GM19395 (cell line): ENCODE data around the gene UBE3D.
A peak's percentile ranks its signal among the peaks of the same experiment; 100 is the strongest.
"Not testable (repeated sequence)": the region's sequence is repeated elsewhere in the genome, so short reads cannot be mapped to it uniquely, and the experiment has no call there.

Experiments used
- ATAC-seq: cut with Tn5 transposase; IDR thresholded peaks from one replicate; pipeline ENCODE4 v1.9.1; 2021; ENCODE audit warnings: mild to moderate bottlenecking, moderate library complexity; ENCODE audit not compliant: unreplicated experiment

Gene UBE3D

DNA sequence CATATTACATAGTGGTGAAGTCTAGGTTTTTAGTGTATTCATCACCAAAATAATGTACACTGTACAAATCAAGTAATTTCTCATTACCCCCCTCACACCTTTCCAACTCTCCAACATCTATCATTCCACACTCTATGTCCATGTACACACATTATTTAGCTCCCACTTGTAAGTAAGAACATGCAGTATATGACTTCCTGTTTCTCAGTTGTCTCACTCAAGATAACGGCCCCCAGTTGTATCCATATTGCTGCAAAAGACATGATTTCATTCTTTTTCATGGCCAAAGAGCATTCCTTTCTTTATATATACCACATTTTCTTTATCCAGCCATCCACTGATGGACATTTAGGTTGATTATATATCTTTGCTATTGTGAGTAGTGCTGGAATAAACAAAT lies 86.0 kb downstream of the UBE3D start:
- no peak for ATAC-seq

DNA sequence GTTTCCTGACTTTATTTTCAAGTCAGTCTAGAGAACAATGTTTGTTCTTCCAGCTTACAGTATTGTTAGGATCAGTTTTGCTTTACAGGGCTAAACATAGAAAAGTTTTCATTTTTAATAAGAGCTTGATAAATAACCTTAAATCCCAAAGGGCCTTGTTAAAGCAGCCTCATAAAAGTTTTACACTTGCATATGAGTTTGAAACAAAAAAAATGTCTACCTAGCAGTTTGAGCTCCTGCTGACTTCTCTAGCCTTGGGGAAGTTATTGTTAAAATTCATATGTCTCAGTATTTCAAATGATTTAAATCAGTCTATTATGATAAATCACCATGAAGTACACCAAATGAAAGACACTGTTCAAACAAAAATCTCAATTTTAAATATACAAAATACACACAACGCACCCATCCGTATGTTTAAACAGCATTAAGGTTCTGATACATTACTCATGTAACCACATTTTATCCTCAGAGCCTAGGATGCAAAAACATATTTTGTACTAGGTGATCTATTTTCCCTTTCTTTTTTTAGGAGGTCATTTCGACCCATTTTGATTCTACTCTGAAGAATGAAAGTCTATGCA lies 87.2 kb downstream of the UBE3D start:
- ATAC-seq: no peak

DNA sequence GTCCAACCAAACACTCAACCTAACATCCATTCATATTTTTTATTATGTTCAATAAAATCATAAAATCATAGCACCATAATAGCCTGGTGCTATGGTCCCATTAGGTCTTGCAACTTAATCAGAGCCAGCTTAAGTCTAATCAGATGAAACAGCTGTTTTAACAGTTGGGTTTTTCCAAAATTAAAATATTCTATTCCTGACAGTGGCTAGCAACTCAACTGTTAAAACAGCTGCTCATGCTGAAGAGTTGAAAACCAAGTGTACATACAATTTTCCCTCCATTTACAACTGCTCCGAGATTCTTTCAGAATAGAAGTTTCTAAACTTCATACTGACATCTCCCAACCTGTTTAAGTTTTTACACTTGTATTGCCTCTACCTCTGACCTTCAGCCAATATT lies 89.5 kb downstream of the UBE3D start:
- ATAC-seq: no peak

DNA sequence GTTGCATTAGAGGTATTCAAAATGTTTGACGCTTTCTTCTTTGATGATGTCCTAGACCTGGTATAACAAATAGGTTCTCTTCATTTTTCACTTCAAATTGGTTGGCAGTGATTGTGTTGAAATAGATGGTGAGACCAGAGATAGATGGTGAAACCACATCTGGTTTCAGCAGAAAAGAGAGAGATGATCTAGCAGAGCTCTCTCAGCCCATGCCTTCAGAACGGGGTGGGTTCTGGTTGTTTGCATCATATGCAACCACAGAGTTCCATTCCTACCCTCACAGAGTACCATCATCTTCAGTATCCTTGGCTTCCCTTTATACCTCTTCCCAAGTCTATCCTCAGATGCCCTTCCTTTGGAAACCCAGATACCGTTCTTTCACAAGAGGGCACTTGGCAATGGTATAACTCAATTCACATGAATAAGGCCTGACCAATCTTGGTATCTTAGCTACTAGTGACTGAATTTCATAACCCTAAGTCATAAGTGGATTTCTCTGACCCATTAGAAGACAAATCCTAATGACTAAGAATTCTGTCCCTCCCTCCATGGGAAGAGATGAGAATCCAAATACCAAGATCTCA lies 93.7 kb downstream of the UBE3D start:
- no peak for ATAC-seq

DNA sequence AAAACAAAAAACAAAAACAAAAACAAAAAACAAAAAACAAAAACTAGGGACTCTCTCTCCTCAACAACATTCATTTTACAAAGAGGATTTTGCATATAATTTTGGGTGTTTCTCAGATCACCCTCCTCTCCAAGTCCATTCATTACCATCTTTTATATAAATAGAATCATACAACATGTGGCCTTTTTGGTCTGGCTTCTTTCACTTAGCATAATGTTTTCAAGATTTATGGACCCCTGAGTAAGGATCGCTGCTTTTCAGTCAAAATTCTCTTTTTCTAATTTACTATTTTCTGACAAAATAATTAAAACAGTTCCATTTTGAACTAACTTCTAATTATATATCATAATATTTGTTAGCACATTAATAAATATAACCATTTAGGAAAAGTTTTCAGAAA lies 94.8 kb downstream of the UBE3D start:
- no peak for ATAC-seq

DNA sequence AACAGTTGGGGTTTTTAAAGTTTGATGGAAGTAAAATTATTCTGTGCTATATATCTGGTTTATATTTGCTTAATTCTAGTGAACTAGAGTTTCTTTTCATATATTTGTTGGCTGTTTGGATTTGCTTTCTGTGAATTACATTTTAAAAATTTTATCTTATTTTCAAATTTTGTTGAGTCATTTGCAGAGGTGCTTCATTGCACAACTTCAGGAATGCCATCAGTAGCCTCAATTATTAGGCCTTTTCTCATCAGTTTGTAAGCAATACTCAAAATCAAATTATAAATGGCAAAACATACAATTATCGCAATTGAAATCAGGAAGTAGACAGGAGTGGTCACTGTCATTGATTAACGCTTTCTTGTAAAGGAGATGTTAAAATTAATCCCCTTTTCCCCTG lies 96.9 kb downstream of the UBE3D start:
- no peak for ATAC-seq

DNA sequence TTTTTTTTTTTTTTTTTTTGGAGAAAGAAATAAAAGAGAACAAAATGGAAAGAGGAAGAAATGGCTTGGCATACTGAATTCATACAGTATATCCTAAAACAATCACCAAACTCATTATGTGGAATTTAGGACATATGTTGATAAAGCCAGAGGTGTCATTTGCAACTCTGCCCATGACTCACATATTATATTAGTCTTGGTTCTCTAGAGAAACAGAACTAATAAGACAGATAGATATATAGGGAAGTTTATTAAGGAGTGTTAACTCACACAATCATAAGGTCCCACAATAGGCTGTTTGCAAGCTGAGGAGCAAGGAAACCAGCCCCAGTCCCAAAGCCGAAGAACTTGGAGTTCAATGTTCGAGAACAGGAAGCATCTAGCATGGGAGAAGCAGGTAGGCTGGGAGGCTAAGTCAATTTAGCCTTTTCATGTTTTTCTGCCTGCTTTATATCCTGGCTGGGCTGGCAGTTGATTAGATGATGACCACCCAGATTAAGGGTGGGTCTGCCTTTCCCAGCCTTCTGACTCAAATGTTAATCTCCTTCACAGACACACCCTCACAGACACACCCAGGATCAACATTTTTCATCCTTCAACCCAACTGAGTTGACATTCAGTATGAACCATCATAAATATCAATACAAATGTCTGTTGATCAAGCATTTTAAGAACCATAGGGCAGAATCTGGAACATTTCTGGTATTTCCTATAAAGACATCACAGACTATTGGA lies 102.3 kb downstream of the UBE3D start:
- no peak for ATAC-seq

DNA sequence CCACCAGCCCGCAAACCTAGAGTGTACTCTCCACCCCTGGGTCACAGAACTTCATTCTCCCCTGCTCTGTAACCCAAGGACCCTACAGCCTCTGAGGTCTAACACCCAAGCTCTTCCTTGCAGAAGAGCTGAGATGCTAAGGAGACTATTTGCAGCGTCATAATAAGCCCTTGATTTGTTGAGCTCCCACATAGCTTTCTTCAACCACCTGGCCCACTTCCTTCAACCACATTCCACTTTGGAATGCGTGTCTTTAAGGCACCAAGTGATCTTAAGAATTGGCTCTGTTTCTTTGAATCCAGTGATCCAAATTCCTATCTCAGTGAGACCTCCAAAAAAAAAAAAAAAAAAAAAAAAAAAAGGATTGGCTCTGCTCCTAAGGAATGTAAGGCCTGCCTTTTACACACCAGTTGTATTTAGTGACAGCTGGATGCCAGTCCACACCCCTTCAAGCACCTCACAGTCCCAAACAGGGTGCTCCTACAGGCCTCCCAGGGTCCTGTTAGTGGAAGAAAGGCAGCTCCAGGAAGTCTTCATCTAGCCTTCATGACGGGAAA lies 106.2 kb downstream of the UBE3D start:
- no peak for ATAC-seq

DNA sequence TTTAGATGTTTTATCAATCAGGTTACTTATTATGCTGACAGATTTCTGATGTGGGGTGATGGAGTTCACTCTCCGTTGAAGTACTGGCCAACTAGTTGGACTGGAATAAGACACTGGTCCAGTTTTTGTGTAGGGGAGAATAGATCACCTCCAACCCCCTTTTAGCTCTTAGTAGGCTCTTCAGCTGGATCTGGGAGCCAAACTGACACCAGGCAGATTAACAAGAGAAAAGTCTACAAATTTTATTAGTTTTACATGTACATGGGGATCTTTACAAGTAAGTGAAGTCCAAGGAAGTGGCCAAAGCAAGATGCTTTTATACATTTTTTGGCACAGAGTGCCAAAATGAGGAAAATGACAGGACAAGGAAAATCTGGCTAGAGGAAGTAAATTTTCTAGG lies 107.1 kb downstream of the UBE3D start:
- ATAC-seq: no peak

DNA sequence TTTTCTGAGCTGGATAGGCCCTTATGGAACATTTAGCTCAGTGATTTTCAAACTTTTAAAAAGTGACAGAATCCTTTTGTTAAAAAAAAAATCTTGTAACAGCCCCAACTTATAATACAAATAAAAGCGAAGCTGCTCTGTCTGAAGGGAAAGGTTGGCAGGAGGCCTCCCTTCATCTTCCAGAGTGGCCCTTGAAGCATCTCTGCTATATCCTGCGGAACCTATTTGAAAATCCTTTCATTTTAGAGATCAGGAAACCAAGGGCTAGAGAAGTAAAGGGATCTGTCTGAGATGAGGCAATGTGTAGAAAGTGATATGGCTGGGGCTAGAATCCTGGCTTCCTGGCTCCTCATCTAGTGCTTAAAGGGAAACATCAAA lies 107.8 kb downstream of the UBE3D start:
- ATAC-seq: no peak

DNA sequence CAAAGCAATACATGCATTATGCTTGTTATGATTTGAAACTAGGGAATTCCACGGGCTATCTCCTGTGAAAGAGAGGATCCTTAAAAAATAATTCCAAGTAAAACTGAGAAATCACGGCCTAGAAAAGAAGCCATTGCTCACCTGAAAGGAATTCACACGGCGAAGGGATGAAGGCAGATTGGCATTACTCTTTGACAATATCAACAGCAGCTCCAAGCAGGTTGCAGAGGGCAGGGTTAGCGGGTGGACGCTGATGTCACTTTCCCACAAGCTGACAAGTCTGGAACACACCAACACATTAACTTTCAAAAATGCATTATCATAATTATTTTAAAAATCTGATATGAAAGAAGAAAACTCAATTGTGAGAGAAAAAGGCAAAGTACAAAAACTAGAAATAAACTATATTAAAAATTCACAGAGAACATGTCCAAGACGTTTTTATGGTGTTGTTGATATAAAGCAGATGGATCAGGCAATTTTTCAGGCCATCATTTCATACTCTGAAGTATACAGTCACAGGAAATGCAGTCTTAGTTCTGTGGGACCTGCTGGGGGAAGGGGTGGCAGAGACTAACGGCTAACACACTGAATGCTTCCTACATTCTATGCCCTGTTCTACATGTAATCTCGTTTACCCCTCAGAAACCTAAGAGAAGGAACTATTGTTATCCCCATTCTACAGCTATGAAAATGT lies 108.3 kb downstream of the UBE3D start:
- ATAC-seq: no peak

DNA sequence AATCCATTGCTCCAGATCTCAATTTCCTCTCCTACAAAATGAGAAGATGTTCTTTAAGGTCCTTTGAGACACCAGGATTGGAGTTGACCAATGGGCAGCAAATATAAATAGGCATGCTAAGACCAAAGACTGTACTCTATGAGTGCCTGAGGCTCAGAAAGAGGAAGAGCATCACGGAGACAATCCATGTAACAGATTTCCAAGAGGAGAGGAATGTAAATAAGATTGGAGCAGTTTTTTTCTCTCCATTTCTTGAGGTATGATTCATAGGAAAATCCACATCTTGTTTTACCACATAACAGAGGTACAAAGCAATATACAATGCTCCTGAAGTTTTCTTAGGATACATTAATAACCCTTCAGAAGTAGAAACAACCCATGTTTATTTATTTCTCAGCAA lies 109.8 kb downstream of the UBE3D start:
- ATAC-seq: no peak

DNA sequence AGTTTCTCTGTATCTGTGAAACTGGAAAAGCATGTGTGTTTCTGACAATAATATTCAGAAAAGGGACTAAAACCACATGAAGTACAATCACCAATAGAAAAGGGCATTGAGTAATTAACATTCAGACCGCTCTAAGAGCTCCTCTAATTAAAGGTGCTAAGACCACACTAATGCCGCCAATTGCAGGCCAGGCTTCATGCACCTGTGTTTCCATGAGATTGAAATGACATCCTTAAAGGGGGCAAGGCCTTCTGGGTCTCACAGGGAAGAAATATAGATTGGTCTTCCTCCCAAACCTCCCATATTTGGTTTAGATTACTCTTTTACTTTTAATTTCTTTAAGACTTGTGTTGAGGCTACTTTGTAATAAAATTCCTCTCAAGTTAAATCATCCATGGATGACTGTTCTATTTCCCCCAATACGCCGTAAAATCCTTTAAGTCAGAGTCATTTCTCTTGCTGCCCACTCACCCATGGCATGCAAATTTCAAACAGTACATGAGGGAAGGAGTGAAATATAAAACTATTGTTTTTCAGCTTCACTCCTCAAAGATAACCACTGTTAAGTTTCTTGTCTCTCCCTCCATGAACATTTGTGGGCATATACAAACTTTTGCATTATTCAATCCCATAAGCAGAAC lies 110.6 kb downstream of the UBE3D start:
- ATAC-seq: peak; percentile 83

DNA sequence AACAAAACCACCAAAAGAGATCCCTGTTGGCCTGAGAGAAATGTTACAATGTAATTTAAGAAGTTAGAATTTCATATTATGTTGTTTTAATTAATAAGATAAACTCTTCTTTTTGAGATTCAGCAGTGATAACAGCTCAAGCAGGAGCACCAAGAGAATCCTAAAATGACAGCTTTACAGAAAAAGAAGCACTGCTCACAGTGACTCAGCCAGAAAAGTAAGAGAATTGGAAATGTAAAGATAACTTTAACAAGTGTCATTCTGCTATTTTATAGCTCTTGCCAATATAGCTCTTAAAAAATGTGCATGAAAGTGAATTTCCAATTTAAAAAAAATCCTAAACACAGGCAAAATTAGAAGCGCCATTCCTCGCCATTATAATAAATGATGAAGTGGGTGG lies 111.3 kb downstream of the UBE3D start:
- ATAC-seq: no peak

DNA sequence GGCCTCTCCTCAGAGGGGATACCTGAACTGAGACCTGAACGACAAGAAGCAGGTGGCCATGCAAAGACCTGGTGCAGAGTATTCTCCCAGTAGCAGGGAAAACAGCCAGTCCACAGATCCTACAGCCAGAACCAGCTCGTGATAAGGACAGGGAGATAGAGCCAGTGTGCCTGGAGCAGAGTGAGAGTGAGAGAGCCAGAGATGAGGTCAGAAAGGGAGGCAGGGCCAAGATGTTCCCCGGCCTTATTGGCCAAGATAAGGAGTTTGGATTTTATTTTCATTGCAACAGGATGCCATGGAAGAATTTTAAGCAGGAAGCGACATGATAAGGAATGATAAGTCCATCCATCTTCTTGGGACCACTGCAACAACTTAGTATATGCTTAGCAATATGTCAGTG lies 111.8 kb downstream of the UBE3D start:
- no peak for ATAC-seq

DNA sequence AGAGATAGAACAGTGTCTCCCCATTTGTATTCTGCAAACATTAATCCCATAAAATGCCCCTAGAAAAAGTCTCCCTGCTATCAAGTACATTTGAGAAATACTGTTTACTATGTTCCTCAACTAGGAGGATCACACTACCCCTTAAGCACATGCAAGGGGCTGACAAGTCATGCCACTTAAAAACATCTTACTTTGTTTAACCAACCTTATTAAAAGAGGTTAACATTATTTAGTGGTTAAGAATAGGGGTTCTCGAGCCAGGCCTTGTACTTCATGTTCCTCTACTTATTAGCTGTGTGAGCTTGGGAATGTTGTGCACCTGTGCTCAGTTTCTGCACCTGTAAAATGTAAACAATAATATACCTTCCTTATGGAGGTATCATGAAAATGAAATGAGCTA lies 113.7 kb downstream of the UBE3D start:
- ATAC-seq: no peak

DNA sequence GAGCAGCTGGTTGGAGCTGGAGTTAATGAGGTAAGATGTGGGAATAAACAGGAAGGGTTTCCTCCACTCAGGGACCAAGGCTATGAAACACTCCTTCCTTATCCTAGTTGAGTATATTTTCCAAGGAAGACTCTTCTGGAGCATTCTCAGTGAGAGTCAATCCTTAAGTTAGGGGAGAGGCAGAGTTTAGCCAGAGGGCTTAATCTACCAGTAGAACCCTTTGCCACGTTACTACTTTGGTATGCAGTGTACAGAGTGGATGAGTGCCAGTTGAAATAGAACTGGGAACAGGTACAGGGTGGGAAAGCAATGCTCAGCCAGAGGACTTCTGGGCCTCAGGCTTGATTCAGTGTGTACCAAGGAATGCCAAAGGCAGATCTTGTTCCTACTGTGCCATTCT lies 114.3 kb downstream of the UBE3D start:
- no peak for ATAC-seq

DNA sequence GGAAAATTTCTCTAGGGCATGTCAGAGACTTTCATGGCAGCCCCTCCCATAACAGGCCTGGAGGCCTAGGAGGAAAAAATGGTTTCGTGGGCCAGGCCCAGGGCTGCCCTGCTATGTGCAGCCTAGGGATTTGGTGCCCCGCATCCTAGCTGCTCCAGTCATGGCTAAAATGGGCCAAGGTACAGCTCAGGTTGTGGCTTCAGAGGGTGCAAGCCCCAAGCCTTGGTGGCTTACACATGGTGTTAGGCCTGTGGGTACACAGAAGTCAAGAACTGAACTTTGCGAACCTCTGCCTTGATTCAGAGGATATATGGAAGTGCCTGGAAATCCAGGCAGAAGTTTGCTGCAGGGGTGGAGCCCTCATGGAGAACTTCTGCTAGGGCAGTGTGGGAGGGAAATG lies 134.7 kb downstream of the UBE3D start:
- not testable (repeated sequence) for ATAC-seq

DNA sequence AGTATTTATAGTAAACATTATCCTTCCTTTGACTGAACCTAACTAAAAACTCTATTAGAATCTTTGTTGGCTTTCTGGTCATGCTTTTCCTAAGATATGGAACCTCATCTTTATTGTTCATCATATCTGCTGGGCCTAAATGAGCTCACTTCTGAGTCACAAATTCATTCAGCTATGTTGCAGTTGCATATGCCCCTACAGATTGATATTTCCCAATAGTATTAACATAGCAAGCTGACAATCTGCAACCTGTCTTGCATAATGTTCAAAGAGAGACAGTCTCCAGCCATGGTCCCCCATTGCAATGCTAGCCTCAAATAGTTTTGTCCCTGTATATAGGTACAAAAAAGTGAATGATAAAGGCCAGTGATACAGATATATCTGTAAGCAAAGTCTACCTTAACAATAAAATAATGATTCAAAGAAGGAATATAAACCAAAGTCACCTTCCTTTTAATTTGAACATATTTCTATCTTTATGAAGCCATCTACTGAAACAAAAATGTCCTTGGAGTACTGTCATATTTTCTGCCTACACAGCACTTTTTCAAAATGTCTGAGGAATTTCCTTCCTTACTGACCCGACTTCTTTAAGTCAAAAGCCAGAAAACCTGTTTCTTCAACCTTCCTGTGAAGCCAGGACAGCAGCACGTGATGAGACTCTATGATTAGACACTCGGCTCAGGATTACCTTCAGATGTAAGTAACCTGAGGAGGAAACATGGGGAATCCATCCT lies 140.7 kb downstream of the UBE3D start:
- no peak for ATAC-seq

DNA sequence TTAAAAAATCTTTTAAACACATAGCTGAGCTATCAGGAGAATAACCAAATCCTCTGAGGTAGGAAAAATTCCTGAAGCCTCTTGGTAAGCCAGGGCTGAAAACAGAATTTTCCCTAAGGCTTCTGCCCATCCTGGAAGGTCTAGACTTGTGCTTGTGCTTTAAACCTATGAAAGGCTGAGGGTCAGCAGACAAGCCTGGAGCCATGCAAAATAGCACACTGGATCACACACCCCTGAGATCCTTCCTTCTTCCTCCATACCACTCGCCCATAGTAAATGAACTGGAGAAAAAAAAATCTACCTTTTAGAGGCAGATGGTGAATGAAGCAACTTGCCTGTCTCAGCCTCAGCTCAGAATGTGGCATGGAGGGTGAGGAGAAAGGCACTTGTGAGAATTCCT lies 144.4 kb downstream of the UBE3D start:
- no peak for ATAC-seq
